ENCODE results near the gene CORO2A.
A peak's percentile ranks its signal among the peaks of the same experiment; 100 is the strongest.
"Not testable (repeated sequence)": the region's sequence is repeated elsewhere in the genome, so short reads cannot be mapped to it uniquely, and the experiment has no call there.

Gene CORO2A

DNA sequence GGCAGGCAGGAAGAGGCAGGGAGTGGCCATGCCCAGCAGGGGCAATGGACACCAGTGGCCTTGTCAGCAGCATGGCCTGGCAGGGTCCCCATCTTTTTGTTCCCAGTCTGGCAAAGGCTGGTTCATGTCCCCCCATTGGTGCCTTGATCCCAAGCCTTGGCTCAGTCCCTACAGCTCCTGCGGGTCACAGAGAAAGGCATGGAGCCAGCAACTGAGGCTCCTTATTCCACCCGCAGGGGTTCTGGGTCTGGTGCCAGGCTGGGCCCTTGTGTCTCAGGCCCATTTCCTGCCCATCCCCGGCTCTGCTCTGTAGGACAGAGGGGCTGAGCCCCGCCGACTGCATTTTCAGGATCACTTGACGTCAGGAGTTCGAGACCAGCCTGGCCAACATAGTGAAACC is 87.4 kb downstream of the CORO2A start:
- no peak for DNase-seq (ENCODE audit: low read depth)

DNA sequence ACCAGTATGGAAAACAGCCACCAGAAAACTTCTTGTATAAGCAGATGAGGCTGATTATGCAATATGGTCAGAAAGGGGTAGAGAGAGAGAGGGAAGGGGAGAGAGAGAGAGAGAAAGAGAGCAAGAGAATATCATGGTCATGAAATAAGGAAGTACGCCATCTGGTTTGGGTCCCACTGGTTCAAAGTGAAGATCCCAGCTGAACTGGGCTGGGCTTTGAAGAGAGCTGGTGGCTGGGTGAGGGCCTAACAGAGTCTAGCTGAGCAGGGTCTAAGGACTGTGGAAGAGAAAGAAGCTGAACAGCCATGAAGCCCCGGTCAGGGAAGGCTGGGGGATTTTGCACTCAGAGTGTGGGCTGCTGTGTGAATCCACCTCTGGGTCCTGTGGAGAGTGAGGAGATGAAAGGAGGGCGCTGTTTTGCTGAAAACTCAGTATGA is 88.0 kb downstream of the CORO2A start:
- DNase-seq (ENCODE audit: low read depth): no peak

DNA sequence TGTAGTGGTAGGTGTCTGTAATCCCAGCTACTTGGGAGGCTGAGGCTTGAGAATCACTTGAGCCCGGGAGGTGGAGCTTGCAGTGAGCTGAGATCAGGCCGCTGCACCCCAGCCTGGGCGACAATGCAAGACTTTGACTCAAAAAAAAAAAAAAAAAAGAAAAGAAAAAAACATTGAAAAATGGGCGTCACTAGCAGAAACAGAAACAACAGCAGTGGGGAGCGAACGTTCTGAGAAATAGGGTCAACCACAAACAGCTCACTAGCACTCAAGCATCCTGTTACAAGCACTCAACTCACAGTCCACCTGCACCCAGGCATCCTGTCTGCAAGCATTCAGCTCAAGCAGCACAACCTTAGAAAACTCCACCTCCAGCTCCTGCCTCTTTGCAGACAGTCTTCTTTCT is 90.6 kb downstream of the CORO2A start:
- no peak for DNase-seq (ENCODE audit: low read depth)

DNA sequence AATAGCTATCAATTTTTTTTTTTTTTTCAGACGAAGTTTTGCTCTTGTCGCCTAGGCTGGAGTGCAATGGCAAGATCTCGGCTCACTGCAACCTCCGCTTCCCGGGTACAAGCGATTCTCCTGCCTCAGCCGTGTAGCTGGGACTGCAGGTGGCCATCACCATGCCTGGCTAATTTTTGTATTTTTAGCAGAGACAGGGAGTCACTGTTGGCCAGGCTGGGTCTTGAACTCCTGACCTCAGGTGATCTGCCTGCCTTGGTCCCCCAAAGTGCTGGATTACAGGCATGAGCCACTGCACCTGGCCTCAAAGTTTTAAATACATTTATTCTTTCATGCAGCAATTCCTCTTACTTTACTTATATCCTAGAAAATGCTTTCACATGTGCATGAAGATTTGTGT is 91.0 kb downstream of the CORO2A start:
- no peak for DNase-seq (ENCODE audit: low read depth)

DNA sequence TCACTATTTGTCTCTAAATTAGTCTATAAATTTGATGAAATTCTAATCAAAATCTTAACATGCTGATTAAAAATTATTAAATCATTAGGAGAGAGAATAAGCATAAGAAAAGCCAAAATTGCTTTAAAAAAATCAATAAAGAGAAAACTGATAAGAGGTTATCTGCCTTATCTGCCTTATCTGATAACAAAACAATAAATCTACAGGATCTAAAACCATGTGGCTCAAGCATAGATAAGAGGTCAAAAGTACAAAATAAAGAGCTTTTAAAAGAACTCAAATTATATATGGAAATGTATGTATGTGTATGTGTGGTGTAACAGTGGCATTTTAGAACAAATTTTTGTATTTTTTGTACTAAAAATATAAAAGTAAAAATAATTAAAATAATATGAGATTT is 92.0 kb downstream of the CORO2A start:
- DNase-seq (ENCODE audit: low read depth): no peak

DNA sequence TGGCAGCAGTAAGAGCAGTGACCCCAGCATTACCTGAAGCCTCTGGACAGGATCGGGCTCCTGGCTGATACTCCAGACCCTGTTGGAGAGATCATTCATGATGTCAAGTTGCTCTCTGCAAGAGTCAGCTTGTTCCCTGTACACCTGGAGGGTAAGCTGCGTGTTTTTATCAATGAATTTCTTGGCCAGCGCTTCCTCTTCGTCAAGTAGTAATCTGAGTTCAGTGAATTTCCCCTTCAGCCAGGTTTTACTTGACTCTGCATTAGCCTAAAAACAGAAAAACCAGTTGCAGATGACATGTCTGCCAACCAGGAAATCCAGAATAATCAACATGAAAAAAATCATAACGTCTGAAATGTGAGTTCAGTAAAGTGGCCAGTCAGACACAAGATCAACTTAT is 92.5 kb downstream of the CORO2A start:
- DNase-seq (ENCODE audit: low read depth): no peak

DNA sequence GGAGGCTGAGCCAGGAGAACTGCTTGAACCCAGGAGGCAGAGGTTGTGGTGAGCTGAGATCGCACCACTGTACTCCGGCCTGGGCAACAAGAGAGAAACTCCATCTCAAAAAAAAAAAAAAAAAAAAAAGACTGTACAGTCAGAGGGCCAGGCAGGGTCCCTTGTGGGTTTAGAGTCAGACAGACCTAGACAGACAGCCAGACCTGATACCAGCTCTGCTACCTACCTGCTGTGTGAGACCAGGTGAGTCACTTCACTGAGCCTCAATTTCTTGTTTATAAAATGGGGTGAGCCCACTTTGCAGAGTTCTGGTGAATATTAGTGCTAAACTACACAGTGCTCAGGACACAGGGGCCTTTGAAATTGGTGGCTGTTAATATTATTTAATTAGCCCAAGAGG is 93.1 kb downstream of the CORO2A start:
- DNase-seq (ENCODE audit: low read depth): no peak

DNA sequence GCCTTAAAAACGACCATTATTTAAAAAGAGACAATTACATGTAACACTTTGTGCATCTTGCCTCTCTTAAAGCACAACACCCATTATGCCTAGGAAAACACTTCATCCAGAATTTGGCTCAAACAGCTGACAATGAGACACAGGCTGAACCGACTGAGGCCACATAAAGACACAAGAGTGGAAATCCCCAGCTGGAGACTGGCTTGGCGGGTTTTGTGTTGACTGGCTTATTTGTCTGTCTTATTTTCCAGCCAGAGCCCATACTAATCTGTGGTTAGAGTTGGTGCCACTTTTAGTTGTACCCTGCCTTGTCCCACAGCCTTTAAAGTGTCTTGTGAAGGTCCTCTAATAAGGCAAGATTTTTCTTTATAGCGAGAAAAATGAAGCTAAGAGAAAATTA is 94.6 kb downstream of the CORO2A start:
- no peak for DNase-seq (ENCODE audit: low read depth)

DNA sequence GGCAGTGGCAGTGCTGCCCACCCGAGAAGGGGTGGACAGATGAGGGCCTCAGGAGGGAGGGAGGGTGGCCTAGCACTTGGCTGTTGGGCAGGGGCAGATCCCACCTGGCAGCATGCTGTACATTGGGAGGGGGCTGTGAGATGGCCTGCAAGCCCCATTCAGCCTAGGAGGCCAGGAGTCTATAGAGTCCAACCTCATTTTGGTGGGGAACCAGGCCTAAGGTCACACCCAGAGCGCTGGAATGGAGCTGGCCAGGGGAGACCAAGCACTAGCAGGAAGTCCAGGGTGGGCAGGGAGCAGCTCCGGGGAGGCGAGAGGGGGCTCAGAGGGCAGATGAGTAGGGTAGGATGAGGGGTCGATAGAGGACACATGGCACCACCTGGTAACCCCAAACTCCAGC is 96.3 kb downstream of the CORO2A start:
- DNase-seq (ENCODE audit: low read depth): no peak

DNA sequence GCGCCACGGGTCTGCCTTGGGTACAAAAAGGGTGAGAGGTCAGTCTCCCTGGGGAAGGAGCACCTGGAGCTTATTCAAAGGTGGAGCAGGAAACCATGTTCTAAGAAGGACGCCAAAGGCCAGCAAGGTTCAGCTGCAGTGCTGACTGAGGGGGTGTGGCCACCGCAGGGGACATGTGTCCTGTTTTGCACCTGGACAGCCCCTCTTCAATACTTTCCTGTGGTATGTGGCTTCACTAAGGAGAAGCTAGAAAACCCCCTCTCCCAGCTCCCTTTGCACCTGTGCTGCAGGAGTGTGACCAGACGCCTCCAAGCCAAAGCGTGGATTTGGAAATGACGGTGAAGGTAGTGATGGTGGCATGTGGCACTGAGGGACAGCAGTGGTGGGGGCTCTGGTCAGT is 97.0 kb downstream of the CORO2A start:
- DNase-seq (ENCODE audit: low read depth): no peak

DNA sequence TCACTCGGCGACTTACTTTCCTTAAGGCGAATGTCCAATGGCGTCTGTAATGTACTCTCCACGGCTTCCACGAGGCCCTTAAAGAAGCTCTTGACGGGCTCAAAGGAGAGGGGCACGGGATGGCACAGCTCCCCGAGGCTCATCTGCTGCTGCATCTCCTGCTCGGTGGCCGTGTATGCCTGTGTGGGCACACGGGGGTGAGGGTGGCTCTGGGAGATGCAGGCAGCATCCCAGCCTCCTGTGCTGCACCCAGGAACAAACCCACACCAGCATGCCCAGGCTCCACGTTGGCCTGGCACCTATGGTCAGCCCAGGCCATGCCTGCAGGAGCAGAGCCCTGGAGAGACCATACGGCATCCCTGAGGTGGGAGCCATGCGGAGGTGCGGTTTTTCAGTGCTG is 97.6 kb downstream of the CORO2A start:
- DNase-seq (ENCODE audit: low read depth): no peak

DNA sequence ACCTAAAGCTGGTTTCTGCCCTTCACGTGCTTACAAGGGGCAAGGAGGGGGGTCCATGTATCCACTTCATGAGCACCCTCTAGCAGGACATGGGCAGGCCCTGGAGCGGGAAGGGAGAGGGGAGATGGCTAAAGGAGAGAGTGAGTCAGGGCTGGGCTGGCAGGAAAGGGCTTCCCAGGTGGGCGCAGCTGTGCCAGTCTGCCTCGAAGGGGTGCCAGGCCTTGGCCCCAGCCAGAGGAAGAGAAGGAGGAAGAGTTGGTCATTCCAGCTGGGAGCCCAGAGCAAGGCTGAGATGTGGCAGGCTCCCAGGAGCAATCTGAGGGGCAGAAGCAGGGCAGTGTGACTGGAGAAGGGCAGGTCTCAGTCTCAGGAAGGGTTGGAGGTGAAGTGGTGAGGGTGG is 98.1 kb downstream of the CORO2A start:
- no peak for DNase-seq (ENCODE audit: low read depth)

DNA sequence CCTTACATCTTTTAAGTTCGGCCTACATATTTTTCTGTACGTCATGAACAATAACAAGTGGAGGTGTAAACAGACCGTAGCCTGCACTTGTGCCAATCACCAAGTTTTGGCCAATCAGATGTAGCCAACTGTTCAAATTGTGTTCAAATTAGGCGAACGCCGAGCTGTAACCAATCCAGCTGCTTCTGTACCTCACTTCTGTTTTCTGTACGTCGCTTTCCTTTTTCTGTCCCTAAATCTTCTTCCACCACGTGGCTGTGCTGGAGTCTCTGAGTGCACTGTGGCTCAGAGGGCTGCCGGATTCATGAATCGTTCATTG is 99.9 kb downstream of the CORO2A start:
- DNase-seq (ENCODE audit: low read depth): no peak

DNA sequence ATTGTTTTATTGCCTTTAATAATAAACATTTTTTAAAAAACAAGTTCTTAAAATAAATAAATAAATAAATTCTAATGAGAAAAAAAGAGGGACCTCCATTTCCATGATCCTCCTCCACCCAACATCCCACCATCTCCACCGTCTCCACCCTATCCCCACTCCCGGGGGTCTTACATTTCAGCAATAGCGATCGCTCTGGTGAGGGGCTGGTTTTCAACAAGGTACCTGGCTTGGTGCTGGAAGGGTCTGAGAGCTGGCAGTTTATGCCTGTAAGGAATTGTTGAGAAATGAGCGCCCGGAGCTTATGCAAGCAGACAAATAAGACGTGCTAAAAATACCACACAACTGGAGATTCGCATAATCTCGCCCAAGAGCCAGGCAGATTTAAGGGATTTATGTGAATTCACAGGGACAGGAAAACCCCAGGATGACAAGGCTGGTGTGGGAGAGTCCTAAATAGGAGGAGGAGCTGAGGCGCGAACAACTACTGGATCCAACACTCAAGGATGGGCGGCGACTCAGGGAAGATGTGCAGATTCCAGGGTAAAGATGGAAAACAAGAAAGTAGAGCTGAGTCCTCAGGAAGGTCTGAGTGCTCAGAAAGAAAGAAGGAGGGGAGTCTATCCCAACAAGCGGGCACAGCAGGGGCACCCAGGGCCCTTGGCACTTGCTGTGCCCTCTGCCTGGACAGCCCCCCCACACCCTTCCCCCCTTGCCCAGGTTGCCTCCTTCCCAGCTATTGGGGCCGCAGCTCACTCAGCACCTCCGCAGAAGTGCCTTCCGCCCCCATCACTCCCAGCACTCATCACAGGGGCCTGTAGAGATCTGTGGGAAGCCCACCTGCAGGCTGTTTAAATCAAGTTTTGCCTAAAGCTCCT is 100.5 kb downstream of the CORO2A start:
- DNase-seq (ENCODE audit: low read depth): peak; percentile 92

DNA sequence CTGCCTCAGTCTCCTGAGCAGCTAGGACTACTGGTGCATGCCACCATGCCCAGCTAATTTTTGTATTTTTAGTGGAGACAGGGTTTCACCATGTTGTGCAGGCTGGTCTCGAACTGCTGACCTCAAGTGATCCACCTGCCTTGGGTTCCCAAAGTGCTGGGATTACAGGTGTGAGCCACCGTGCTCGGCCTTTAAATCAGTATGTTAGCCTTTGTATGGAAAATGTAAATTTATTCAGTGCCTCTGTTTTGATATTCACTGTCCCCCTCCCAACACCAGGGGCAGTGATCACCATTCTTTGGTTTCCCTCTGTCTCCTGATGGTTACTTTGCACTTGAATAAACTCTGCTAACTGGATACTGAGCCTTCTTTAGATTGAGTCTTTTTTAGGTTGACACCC is 101.8 kb downstream of the CORO2A start:
- DNase-seq (ENCODE audit: low read depth): not testable (repeated sequence)

DNA sequence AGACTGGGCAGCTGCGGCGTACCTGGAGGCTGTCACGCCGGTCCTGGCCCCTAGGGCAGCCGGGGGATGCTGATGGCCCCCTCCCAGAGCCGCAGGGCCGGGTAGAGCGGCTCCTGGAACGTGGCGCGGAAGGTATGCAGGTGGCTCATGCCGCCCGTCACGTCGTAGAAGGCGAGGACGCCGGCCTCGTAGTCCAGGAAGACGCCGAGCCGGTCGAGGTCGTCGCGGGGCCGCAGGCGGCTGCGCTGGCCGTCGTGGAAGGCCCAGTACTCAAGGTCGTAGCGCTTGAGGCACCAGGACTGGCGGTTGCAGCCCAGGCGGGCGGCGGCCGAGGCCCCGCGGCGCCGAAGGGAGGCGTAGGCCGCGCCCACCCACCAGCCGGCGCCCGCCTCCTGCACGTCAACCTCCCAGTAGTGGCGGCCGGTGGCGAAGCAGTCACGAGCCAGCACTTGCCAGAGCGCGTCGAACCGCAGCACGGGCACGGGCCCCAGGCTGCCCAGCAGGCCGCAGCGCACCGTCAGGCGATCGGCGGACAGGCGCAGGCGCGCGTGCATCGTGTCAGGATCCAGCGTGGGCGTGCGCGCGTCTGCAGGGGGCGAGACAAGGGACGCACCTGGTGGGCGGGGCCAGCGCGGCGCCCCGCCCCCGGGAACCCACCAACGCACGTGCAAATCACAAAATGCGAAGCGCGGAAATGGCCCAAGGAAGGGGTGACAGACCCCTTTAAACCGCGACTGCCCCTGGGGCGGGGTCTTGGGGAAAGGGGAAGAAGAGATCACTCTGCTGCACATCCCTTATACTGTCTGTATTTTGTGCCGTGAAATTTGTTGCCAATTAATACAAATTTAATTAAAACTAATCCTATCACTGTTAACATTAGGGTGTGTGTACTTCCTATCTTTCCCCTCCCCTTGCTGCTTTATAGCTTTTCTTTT is 104.8 kb downstream of the CORO2A start:
- peak; percentile 56 for DNase-seq (ENCODE audit: low read depth)

DNA sequence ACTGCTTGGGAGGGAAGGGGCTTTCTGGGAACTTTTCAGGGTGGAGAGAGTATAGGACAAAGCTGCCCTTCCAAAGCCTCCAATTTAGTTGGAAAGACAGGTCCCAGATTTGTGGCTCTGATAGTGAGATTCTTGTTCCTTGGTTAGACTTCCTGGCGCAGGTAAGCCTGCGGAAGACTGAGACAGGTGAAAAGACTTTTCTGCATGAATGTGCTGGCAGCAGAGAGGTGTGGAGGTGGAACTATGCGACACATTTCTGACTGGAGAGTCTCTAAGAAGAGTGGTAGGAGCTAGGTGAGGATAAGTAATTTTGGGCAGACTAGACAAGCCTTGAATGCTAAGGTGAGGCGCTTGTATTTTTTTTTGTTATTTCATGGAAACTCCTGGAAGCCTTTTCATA is 106.0 kb downstream of the CORO2A start:
- DNase-seq (ENCODE audit: low read depth): no peak

DNA sequence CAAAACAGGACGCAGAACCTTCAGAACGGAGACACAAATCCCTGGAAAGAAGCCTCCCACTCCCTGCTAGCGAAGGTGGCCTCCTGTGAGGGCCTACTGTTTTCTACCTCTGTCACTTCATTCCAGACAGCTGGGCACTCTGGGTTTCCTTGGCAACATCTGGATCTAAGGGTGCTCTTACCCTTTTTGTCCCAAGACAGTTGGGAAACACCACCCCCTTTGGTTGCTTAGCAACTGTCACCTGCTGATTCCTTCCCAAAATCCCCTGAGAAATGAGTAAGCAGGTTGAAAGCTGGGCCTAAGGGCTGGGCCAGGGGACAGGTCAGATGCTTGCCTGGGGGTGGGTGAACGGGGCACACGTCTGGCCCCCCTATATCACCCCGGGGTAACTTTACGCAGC is 106.5 kb downstream of the CORO2A start:
- no peak for DNase-seq (ENCODE audit: low read depth)

DNA sequence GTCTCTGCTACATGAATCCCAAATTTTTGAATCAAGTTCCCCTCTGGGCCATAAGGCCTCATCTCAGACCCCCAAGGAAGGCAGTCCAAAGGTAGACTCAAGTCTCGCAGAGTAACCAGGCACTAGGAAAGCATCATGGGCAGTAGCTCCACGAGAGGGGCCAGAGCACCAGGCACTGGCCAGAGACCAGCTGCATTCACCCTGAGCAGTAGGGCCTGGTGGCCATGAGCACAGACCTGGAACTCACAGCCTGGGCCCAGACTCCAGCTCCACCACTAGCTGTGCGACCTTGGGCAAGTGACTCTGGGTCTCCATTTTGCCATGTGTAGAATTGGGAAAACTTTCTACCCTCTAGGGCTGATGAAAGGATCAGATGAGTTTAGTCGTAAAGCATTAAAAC is 107.4 kb downstream of the CORO2A start:
- no peak for DNase-seq (ENCODE audit: low read depth)

DNA sequence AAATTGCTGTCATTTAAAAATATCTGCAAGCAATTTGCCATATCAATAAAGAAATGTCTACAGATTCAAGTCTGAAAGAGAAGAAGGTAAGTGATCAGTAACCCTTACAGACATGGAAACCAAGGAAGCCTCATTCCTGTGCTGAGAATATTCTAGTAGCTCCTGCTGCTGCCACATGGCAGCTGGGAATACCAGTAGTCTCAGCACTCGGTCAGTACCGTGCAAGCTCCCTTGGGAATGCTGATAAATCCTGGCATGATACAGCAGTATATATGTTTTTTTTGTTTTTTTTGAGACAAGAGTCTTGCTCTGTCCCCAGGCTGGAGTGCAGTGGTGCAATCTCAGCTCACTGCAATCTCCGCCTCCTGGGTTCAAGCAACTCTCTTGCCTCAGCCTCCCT is 108.0 kb downstream of the CORO2A start:
- DNase-seq (ENCODE audit: low read depth): no peak

DNA sequence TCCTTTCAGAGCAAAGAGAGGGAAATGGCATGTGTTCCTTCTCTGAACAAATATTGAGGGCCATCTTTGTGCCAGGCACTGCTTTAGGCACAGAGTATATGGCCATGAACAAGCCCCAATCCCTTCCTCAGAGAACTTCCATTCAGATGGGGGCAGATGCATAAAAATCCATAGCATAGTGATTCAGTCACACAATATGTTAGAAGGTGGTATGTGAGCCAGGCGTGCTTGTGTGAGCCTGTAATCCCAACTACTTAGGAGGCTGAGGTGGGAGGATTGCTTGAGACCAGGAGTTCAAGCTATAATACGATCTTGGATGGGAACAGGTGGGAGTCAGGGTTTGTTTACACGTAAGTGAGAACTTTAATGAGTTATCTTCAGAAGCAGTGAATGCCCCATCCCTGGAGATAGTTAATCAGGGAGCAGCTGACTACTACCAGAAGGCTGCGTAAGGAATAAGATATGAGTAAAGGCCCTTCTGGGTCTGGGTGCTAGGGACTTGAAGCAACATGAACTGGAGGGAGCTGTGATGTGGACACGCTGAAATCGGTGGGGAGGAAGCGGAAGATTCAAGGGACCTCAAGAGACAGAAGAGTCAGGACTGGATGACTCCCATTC is 108.8 kb downstream of the CORO2A start:
- DNase-seq (ENCODE audit: low read depth): no peak

DNA sequence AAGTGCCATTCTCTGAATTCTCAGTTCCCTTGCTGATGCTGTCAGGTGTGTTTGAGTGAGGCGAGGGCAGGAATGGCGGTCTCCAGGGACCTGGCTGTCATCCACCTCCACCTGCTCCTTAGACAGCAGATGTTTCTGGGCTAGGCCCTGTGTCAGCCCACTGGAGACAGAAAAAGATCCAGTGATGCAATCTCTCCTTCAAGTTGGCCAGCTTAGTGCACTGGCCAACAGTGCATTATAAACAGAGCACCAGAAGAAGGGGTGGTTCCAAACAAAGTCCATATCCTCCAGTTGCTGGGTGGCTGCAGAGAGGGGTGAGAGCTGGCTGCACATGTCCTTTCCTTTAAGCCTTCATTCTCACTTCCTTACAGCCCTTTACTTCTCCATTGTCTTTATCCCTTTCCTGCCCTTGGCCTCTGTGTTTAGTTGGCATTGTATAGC is 109.4 kb downstream of the CORO2A start:
- no peak for DNase-seq (ENCODE audit: low read depth)
